Gastrocnemius medialis (tissue), 4 donors: ENCODE measurements around the gene C4B.
"Not testable (repeated sequence)": the region's sequence is repeated elsewhere in the genome, so short reads cannot be mapped to it uniquely, and the experiment has no call there.

Source experiments
- CTCF ChIP-seq, 5 experiments: fragments of 450-650 bp in 3 of 5; fragments of 200-600 bp in 2 of 5; sonication (generic) in 2 of 5; IDR thresholded peaks in 4 of 5; conservative IDR thresholded peaks in 1 of 5; 1 replicate in 4 of 5; 2 replicates in 1 of 5; pipeline ENCODE4 v1.5.1; 2016 to 2019; ENCODE audit warnings: antibody characterized with exemption in 5 of 5, mild to moderate bottlenecking in 3 of 5, moderate library complexity in 3 of 5
- POLR2A ChIP-seq, 2 donors: fragments of 450-650 bp; IDR thresholded peaks; one replicate each; pipeline ENCODE4 v1.6.1; 2017; ENCODE audit warnings: antibody characterized with exemption in 2 of 2, mild to moderate bottlenecking in 2 of 2, moderate library complexity in 2 of 2

DNA sequence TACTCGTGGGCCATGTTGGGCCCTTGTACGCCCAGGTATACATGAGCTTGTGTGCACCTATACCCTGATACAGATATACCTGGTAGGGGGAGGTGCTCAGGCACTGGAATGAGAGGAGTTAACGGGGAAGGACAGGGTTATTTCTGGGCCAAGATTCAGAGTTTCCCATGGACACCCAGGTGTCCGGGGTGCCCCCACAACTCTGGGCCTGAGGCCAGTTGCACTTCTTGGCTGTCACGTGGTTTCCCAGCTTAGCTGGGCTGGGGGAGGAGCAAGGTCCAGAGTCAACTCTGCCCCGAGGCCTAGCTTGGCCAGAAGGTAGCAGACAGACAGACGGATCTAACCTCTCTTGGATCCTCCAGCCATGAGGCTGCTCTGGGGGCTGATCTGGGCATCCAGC is 32.9 kb upstream of the C4B start, which contains the start of gene C4A:
- TF ChIP-seq CTCF (IDR thresholded peaks at IDR 0.05 in 4 of 5, conservative IDR thresholded peaks at IDR 0.05 in 1 of 5); POLR2A (IDR thresholded peaks at IDR 0.05): not testable (repeated sequence)
